GM23248 (cell line): Measurements from ENCODE around the gene PACS1.

Experiments used
- EZH2 ChIP-seq: fragments of 200-600 bp; sonication (generic); IDR thresholded peaks from 2 replicates; pipeline ENCODE4 v1.6.1; 2018; ENCODE audit warnings: antibody characterized with exemption, mild to moderate bottlenecking; ENCODE audit not compliant: insufficient read depth, poor library complexity, severe bottlenecking
- EZH2phosphoT487 ChIP-seq: fragments of 200-600 bp; sonication (generic); IDR thresholded peaks from 2 replicates; pipeline ENCODE4 v1.6.1; 2018; ENCODE audit warnings: antibody characterized with exemption, moderate library complexity, mild to moderate bottlenecking, low read depth; ENCODE audit not compliant: insufficient read depth

DNA sequence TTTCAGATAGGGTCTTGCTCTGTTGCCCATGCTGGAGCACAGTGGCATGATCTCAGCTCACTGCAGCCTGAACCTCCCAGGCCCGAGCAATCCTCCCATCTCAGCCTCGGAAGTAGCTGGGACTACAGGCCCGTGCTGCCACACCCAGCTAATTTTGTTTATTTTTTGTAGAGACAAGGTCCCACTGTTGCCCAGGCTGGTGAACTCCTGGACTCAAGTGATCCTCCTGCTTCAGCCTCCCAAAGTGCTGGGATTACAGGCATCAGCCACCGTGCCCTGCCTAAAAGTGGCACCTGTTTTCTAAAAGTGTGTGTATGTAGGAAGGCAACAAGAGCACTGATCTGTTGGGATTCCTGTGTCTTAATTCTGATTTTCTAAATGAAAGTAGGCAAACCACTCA, 20.2 kb downstream of the PACS1 start:
- no peak for TF ChIP-seq EZH2phosphoT487
- no peak for TF ChIP-seq EZH2
